ENCODE results near the gene CSTPP1. TPM values are rescaled to one million over a fixed set of nuclear protein-coding genes. Genes with fewer than 3 reads are reported as not detected.

CSTPP1 gene
- total and polyA plus RNA-seq, 2 donors (not counting 3 experiments of a cell fraction or from before 2014, with no cell fraction given): 25.9 to 38.2 TPM

- Histone ChIP-seq H3K27ac (ENCODE audit: insufficient read depth, low read depth, low read length) (no peak overlapping the region), H3K27me3 (ENCODE audit: control insufficient read depth in 2 of 2, insufficient read depth in 2 of 2, low read length in 2 of 2) (peaks cover 20 to 29% of the 10 kb centered on the region in 2 experiments), H3K9me1 (replicated peaks; ENCODE audit: control insufficient read depth, extremely low read depth, insufficient read depth, low read length) (no peaks in the 10 kb centered on the region), H3K4me2 (ENCODE audit: insufficient read depth, low read length) (no peak overlapping the region), H3K79me2 (ENCODE audit: control insufficient read depth, insufficient read depth, low read length) (no peaks in the 10 kb centered on the region), H3K4me3 (replicated peaks in 1 of 3; ENCODE audit: insufficient read depth in 1 of 3, low read depth in 1 of 3, low read length in 3 of 3) (no peak overlapping the region), H3K4me1 (ENCODE audit: control insufficient read depth, extremely low read depth, insufficient read depth, low read length) (peaks cover 10% of the 10 kb centered on the region), H3K9ac (replicated peaks; ENCODE audit: extremely low read depth, insufficient read depth, low read length) (no peak overlapping the region), H3K36me3 (ENCODE audit: control insufficient read depth in 2 of 2, extremely low read depth in 1 of 2, insufficient read depth in 2 of 2, low read length in 2 of 2) (no peaks in the 10 kb centered on the region), H3K9me3 (replicated peaks; ENCODE audit: control insufficient read depth, insufficient read depth, low read length) (no peaks in the 10 kb centered on the region), H2AFZ (ENCODE audit: low read depth, low read length) (no peak overlapping the region), H4K20me1 (replicated peaks; ENCODE audit: control insufficient read depth, extremely low read depth, insufficient read depth, low read length) (no peaks in the 10 kb centered on the region)
- intact Hi-C loops (cut with micrococcal nuclease): no loop called here
- no peak for FAIRE-seq
- ChIA-PET POLR2A (interaction anchor here (0.6 kb wide), 1 partner anchor 12 kb away, joined by 3 read pairs; no protein-coding TSS in a partner anchor), CTCF (interaction anchor here (0.6 to 5.5 kb wide), 9 partner anchors 11 to 442 kb away, joined by 3 to 47 read pairs (median 5); no protein-coding TSS in a partner anchor)
- TF ChIP-seq POLR2AphosphoS5 (IDR thresholded peaks at IDR 0.05; ENCODE audit: insufficient read depth, low read depth, low read length) (no peak), JUN (IDR thresholded peaks at IDR 0.05; ENCODE audit: borderline replicate concordance, insufficient read depth, insufficient read length, low read depth) (no peak)
- BruUV-seq (replicated peaks): no TSS peak
- DNase-seq (ENCODE audit: low read depth, low spot score): no peak
- dilution Hi-C loops (cut with MboI; ENCODE audit: extremely low pct_ligation_motif_present, low sequenced_read_pairs): no loop called here
These were observed 23.1 kb upstream of the CSTPP1 start for GRCh38 chr11:46913484-46913883.

DNA sequence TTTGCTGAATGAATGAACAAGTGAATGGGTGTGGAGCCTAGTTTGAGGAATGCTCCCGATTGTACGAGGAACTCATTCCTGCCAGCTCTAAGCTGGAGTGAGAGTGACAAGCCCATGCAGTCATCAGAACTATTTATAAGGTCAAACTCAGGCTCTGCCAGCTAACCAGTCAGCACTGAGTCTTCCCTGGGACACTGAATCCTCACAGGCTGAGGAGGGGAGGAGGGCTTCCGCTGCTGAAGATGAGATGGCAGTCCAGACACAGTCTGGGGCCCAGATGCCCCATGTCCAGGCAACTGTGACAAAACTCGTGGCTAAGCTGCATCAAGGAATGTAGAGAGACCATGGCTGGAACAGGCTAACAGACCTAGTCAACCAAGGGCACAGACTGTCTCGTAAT is 22.2 kb upstream of the CSTPP1 start:
- TF ChIP-seq, protein P1, sequence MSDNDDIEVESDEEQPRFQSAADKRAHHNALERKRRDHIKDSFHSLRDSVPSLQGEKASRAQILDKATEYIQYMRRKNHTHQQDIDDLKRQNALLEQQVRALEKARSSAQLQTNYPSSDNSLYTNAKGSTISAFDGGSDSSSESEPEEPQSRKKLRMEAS (IDR thresholded peaks at IDR 0.05; ENCODE audit: insufficient read depth, insufficient read length): no peak
- TF ChIP-seq GATA2 (IDR thresholded peaks at IDR 0.05; ENCODE audit: insufficient read depth, insufficient read length, low read depth, low read length) (no peak), EZH2 (IDR thresholded peaks at IDR 0.05; ENCODE audit: borderline replicate concordance, low read depth, low read length, severe bottlenecking) (no peak), JUN (IDR thresholded peaks at IDR 0.05; ENCODE audit: borderline replicate concordance, insufficient read depth, insufficient read length, low read depth) (no peak), MYC (IDR thresholded peaks at IDR 0.05; ENCODE audit: low read depth, low read length) (no peak), FOS (IDR thresholded peaks at IDR 0.05; ENCODE audit: borderline replicate concordance, insufficient read depth, low read length) (no peak), POLR2A (IDR thresholded peaks at IDR 0.05; ENCODE audit: low read depth, low read length) (no peak), CTCF (IDR thresholded peaks at IDR 0.05; ENCODE audit: extremely low read depth in 1 of 2, insufficient read depth in 1 of 2, low read depth in 1 of 2, low read length in 2 of 2) (no peak), POLR2AphosphoS5 (IDR thresholded peaks at IDR 0.05; ENCODE audit: insufficient read depth, low read depth, low read length) (no peak)
- ChIA-PET POLR2A (no interaction called here), CTCF (interaction anchor here (0.6 to 5.5 kb wide), 6 partner anchors 18 to 249 kb away, joined by 3 to 47 read pairs (median 4); no protein-coding TSS in a partner anchor)
- no peak overlapping the region for H2AFZ ChIP-seq (ENCODE audit: low read depth, low read length)
- intact Hi-C loops (cut with micrococcal nuclease): no loop called here
- no peaks in the 10 kb centered on the region for H3K9me3 ChIP-seq (replicated peaks; ENCODE audit: control insufficient read depth, insufficient read depth, low read length)
- no peak overlapping the region for H3K4me3 ChIP-seq (replicated peaks in 1 of 3; ENCODE audit: insufficient read depth in 1 of 3, low read depth in 1 of 3, low read length in 3 of 3)
- peaks cover 20 to 29% of the 10 kb centered on the region in 2 experiments for H3K27me3 ChIP-seq (ENCODE audit: control insufficient read depth in 2 of 2, insufficient read depth in 2 of 2, low read length in 2 of 2)
- H3K4me1 ChIP-seq (ENCODE audit: control insufficient read depth, extremely low read depth, insufficient read depth, low read length): peaks cover 14% of the 10 kb centered on the region
- dilution Hi-C loops (cut with MboI; ENCODE audit: extremely low pct_ligation_motif_present, low sequenced_read_pairs): no loop called here
- BruUV-seq (replicated peaks): no TSS peak
- no peaks in the 10 kb centered on the region for H3K36me3 ChIP-seq (ENCODE audit: control insufficient read depth in 2 of 2, extremely low read depth in 1 of 2, insufficient read depth in 2 of 2, low read length in 2 of 2)
- no peak overlapping the region for H3K27ac ChIP-seq (ENCODE audit: insufficient read depth, low read depth, low read length)
- H3K9ac ChIP-seq (replicated peaks; ENCODE audit: extremely low read depth, insufficient read depth, low read length): no peak overlapping the region
- H4K20me1 ChIP-seq (replicated peaks; ENCODE audit: control insufficient read depth, extremely low read depth, insufficient read depth, low read length): no peaks in the 10 kb centered on the region
- H3K79me2 ChIP-seq (ENCODE audit: control insufficient read depth, insufficient read depth, low read length): no peaks in the 10 kb centered on the region
- FAIRE-seq (no peak), DNase-seq (ENCODE audit: low read depth, low spot score) (no peak)
- H3K9me1 ChIP-seq (replicated peaks; ENCODE audit: control insufficient read depth, extremely low read depth, insufficient read depth, low read length): no peaks in the 10 kb centered on the region
- no peak overlapping the region for H3K4me2 ChIP-seq (ENCODE audit: insufficient read depth, low read length)

All from endothelial cell of umbilical vein (primary cell).